Measurements from ENCODE around the gene GLTP.

The GLTP gene

GRCh38 chr12:109822951-109823411 is 57.4 kb downstream of the GLTP start:
- DNase-seq: no peak

- no peak for DNase-seq
Measured at GRCh38 chr12:109822416-109822815, 57.9 kb downstream of the GLTP start.

GRCh38 chr12:109821968-109822367 is 58.4 kb downstream of the GLTP start:
- DNase-seq: no peak

GRCh38 chr12:109820816-109821381 is 59.4 kb downstream of the GLTP start:
- no peak for DNase-seq

- no peak for DNase-seq
Measured at GRCh38 chr12:109818905-109819500, 61.3 kb downstream of the GLTP start.

GRCh38 chr12:109818253-109818652 is 62.1 kb downstream of the GLTP start:
- no peak for DNase-seq

GRCh38 chr12:109817627-109818231 is 62.6 kb downstream of the GLTP start:
- DNase-seq: no peak

GRCh38 chr12:109816870-109817269 is 63.5 kb downstream of the GLTP start:
- no peak for DNase-seq

GRCh38 chr12:109815757-109816617 is 64.4 kb downstream of the GLTP start:
- DNase-seq: no peak

GRCh38 chr12:109815225-109815624 is 65.1 kb downstream of the GLTP start:
- no peak for DNase-seq

GRCh38 chr12:109814600-109815150 is 65.7 kb downstream of the GLTP start:
- no peak for DNase-seq

GRCh38 chr12:109813810-109814416 is 66.4 kb downstream of the GLTP start:
- no peak for DNase-seq

GRCh38 chr12:109811624-109811995 is 68.7 kb downstream of the GLTP start:
- no peak for DNase-seq

- DNase-seq: no peak
Measured at GRCh38 chr12:109810954-109811623, 69.3 kb downstream of the GLTP start.

- DNase-seq: no peak
Measured at GRCh38 chr12:109808876-109809646, 71.3 kb downstream of the GLTP start.

GRCh38 chr12:109807954-109808643 is 72.2 kb downstream of the GLTP start:
- no peak for DNase-seq

GRCh38 chr12:109804820-109805761 is 75.2 kb downstream of the GLTP start:
- peak; percentile 47 for DNase-seq

- DNase-seq: no peak
Measured at GRCh38 chr12:109803678-109804077, 76.7 kb downstream of the GLTP start.

GRCh38 chr12:109802828-109803227 is 77.5 kb downstream of the GLTP start:
- no peak for DNase-seq
